Suprapubic skin (tissue), 2 donors: ENCODE results near the gene USP5.

Source experiments
- EP300 ChIP-seq: sonication (generic); formaldehyde crosslinking; IDR thresholded peaks from one replicate; pipeline ENCODE4 v1.6.1; 2017; ENCODE audit warnings: antibody characterized with exemption
- POLR2A ChIP-seq, 2 donors: fragments of 450-650 bp; IDR thresholded peaks; one replicate each; pipeline ENCODE4 v1.6.1; 2017; ENCODE audit warnings: antibody characterized with exemption in 2 of 2, mild to moderate bottlenecking in 2 of 2, moderate library complexity in 2 of 2

- no peak for TF ChIP-seq POLR2A (IDR thresholded peaks at IDR 0.05)
- TF ChIP-seq EP300, result no peak
Observed at GRCh38 chr12:6831450-6831995, 20.4 kb upstream of the USP5 start.
